ENCODE results near the gene TPPP3.
"Not testable (repeated sequence)": the region's sequence is repeated elsewhere in the genome, so short reads cannot be mapped to it uniquely, and the experiment has no call there.

The TPPP3 gene

DNA sequence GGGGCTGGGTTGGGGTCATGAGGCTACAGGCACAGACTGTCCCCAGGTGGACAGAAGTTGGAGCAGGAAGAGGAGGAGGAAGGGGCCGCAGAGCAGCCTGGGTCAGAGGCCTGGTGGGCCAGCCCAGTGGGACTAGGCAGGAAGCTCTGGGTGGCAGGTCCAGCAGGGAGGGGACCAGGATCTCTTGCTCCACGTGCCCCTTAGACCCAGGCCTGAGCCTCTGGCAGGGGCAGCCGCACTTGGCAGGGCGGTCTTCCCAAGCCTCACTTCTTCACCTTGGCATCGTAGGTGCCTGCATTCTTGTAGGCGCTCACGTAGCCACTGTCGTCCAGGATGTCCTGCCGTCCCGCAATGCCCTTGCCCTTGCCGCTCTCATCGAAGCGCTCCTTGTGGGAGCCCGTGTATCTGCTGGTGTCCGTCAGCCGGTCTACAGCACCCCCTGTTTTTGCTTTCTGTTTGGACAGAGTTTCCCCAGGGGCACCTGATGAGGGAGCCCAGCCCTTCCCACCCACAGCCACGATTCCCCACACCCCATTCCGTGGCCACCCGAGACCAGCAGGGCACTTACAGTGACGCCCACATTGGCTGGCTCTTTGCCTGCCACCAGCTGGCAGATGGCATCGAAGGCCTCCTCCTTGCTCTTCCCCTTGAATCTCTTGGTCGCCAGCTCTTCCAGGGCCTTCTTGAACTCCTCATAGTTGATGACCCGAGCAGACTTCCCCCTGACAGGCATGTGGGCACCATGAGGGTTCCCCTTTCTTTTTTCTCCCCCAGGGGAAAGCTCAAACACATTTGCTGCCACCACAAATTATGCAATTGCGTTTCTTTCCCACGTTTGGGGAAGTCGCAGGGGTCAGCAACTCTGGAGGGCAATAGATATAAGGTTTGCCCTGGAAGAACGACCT lies 3.1 kb downstream of the TPPP3 start:
- DNase-seq (ENCODE audit: low read depth): no peak

DNA sequence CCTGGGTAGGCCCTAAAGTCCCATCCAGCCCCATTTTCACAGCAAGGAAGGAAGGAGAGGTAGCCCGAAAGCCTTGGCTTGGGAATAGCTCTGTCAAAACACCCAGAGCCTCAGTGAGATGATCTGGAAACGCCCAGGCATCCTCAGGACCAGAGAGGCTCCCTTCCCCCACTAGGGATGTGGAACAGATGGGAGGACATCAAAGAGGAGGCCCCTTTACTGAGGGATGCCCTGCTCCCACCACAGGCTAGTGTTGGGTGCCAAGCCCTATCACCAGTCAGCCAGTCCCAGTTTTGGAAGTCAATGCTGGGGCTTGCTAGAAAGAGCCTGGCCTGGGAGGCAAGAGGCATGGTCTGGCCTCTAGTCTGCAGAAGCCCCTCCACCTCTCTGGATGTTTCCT lies 4.7 kb downstream of the TPPP3 start:
- no peak for DNase-seq (ENCODE audit: low read depth)

GRCh38 chr16:67388191-67388590 lies 5.1 kb downstream of the TPPP3 start:
- DNase-seq (ENCODE audit: low read depth): no peak

DNA sequence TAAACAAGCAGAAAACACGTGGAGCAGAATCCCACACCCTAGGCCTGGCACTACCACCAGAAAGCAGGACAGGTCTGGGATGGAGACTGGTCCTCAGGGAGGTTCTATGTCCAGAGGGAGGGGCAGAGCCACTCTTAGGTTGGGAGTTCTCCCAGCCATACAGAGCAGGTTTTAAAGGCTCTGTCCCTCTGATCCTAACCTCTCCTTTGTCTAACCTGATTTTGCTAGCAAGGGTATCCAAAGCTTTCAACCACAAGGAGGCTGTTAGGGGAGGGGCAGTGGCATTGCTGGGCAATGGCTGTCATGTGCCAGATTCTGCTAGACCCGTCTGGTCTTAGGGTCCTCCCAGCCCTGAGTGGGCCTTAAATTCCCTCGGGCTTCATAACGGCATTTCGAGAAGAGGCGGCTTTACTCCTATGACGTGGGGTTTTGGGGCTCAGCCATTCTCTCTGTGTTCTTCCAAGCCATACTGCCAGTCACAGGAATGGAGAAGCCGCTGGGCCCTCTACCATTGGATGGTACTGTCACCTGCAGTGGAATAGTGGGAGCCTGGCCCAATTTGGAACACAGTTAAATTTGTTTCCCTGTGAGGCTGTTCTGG lies 5.7 kb downstream of the TPPP3 start:
- DNase-seq (ENCODE audit: low read depth): no peak

DNA sequence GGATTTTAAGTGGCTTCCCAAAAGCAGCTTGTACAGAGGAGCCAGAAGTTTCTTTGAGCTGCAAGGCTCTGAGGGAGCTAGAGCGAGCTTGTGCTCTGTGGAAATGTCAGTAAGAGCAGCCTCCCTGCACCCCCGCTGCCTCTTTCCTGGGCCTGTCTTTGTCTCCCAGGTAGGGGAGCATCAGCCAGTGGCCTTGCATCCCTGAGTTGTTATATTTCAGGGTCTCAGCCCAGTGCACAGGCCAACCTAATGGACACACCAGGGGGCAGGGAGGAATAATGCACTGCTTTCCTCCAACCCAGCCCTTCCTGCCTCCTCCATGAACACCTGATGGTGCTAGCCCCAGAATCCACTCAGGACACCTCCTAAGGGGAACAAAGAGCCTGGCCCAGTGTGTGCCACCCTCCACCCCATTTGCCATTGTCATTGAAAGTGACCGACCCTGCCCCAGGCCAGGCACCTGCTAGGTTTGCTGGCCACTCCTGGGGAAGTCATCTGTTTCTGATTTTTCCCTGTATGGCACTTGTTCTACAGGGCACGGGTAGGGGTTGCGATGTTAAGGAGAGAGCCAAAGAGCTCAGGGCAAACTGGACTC lies 6.3 kb downstream of the TPPP3 start:
- no peak for DNase-seq (ENCODE audit: low read depth)

DNA sequence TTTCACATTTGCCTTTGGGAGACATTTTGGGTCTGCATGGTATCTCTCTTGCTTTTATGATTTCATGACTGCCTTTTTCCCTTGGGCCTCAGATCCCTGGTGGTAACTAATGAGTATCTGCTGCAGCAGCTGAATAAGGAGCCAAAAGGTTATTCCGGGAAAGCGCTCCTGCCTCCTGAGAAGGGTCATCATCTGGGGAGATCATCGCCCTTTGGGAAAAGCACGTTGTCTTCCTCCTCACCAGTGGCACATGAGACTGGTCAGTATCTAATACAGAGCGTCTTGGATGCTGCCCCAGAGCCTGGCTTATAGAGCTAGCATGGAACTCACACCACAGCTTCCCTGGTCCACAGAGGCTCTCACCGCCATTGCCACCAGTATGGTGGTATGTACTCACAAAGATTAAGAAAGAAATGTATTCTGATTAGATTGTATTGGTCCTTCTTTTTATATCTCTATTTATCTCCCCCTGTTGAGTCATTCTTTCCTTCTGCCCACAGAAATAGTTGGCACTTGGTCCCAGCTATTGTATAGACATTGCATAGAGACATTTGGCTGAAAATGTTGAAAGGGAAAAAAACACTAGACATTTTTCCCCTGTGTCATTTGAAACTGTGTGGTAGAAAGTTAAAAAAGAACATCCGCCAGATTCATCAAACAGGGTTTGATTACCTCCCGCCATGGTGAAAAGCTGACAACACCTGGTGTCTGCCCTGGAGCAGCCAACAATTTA lies 8.4 kb downstream of the TPPP3 start:
- DNase-seq (ENCODE audit: low read depth): no peak

DNA sequence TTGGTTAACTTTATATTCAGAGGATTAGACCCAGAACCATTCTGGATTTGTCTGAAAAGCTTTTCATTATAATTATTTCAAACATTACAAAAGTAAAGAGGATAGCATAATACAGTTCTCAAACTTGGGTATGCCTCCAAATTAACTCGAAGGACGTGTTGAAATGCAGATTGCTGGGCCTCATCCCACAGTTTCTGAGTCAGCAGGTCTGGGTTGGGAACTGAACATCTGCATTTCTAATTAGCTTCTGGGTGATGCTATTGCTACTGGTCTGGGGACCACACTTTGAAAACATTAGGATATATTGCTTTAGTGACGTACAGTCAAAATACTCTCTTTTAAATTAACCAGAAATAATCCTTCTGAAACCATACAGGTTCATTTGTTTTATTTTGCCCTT lies 10.0 kb downstream of the TPPP3 start:
- DNase-seq (ENCODE audit: low read depth): no peak

DNA sequence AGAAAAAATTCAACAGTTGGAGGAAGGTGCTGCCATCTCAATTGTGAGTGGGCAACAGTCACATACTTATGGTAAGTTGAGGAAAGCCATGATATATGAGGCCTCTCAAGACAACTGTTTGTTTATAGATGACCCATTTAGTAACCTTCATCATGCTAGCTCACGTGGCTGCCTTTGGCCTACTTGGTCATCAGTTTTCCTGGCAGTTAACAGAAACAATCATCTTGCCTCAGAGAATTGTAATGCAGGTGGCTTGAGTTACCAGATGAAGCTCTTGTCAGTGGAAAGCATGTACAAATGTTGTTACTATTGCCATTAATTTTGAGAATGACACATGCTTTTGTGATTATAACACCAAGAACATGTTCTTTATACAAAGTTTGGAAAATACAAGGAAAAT lies 14.7 kb downstream of the TPPP3 start:
- DNase-seq (ENCODE audit: low read depth): no peak

DNA sequence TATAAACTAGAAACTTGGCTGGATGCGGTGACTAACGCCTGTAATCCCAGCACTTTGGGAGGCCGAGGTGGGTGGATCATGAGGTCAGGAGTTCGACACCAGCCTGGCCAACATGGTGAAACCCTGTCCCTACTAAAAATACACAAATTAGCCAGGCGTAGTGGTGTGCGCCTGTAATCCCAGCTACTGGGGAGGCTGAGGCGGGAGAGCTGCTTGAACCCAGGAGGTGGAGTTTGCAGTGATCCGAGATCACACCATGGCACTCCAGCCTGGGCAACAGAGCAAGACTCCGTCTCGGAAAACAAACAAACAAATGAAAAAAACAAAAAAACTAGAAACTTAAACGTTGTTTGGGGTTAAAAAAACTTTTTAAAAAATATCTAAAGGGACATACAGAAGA lies 17.3 kb downstream of the TPPP3 start:
- DNase-seq (ENCODE audit: low read depth): not testable (repeated sequence)

- no peak for DNase-seq (ENCODE audit: low read depth)
Measured at GRCh38 chr16:67372664-67373063, 20.6 kb downstream of the TPPP3 start.

DNA sequence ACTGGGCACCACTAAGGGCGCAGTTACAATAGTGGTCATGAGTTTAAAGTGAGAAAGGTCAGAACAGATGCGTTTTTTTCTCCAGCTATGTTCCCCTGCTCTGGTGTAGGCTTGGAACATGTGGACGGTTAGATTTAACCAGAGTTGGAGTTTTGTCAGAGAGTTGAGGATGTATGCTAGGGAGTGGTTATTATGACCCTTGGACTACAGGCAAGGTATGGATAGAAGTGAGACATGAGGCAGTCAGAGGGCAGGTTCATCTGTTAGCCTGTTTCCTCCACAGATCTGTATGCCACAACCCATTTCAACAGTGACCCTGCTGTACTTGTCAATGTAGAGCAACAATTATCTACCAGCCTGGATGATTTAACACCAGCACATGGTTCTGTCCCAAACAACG lies 22.6 kb downstream of the TPPP3 start:
- DNase-seq (ENCODE audit: low read depth): no peak

- no peak for DNase-seq (ENCODE audit: low read depth)
Measured at GRCh38 chr16:67364600-67365235, 28.6 kb downstream of the TPPP3 start.

GRCh38 chr16:67361038-67361437 lies 32.3 kb downstream of the TPPP3 start:
- DNase-seq (ENCODE audit: low read depth): no peak

- not testable (repeated sequence) for DNase-seq (ENCODE audit: low read depth)
Measured at GRCh38 chr16:67359540-67360269, 33.6 kb downstream of the TPPP3 start.

DNA sequence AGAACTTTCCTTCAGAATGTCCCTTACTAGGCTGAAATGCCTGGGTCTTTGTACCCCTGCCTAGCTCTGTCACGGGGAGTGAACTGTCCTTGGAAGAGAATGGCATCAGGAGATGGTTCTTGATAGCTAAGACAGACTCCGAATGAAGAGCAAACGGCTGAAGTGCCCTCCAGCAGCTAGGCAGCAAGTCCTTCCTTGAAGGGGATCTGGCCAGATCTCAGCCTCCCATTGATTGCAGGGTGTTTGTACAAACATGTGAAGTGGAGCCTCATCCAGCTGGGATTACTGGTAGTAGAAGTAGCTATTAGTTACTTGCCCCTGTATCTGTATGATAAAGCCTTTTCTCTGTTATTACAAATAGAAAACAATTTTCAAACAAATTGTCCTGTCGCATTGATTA lies 35.7 kb downstream of the TPPP3 start:
- DNase-seq (ENCODE audit: low read depth): no peak

DNA sequence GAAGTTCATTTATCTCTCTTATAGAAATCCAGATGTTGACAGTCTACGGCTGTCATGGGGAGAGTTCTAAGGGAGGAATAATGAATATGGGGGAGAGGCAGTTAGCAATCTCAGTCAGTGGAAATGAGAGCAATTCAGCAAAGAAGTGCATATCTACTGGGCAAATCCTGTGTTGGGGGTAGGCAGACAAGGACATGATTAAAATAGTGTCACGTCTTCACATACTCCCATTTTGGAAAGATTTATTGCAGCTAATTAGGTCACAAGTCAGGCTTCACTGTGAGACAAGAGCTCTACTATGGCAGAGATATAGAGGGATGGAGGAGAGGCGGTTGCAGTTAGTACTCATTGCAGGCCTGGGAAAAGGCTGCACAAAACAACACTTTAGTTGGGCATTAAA lies 36.9 kb downstream of the TPPP3 start:
- no peak for DNase-seq (ENCODE audit: low read depth)

DNA sequence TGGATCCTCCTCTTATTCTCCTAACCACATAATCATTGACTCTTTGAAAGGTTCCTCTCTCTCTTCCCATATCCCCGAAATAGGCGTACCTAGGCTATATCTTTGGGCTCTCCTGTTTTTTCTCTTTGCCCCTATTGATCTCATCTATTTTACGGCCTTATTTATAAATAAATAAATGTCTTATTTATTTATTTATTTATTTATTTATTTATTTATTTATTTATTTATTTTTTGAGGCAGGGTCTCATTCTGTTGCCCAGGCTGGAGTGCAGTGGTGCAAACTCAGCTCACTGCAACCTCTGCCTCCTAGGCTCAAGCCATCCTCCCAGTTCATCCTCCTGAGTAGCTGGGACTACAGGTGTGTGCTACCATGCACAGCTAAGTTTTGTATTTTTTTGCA lies 40.8 kb downstream of the TPPP3 start:
- DNase-seq (ENCODE audit: low read depth): not testable (repeated sequence)

DNA sequence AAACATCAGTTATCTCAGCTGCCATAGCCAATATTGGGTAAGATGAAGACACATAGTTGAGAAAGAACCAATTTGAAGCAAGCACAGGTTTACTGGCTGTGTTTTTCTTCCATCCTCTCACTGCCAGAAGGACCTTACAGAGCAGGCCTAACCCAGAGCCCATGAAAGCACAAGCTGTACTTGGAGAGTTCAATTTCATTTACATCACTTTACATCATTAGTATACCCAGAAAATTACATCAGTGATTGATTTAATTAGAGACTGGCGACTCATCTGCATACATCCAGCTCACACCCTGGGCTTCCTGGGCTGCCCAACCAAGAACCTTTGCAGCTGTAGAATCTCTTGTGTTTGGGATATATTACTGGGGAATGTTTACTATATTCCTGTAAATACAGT lies 43.0 kb downstream of the TPPP3 start:
- DNase-seq (ENCODE audit: low read depth): no peak

GRCh38 chr16:67349172-67349571 lies 44.1 kb downstream of the TPPP3 start:
- DNase-seq (ENCODE audit: low read depth): no peak

DNA sequence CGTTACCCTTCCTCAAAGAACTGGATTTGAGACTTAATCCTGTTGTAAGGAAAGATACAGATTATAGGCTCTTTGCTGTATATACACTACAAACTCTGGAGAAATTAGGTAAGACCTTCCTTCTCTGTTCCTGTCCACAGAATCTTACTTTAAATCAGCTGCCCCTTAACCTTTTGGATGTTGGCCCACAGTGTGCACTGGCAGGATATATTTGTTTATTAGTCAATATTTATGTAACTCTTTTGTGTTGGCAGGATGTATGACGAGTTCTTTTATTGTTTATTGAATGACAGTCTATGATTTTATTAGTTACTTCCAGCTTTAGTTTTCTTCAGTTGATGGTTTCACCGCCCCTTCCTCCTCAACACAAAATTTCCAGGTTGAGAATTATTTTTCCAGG lies 47.0 kb downstream of the TPPP3 start:
- DNase-seq (ENCODE audit: low read depth): no peak

DNA sequence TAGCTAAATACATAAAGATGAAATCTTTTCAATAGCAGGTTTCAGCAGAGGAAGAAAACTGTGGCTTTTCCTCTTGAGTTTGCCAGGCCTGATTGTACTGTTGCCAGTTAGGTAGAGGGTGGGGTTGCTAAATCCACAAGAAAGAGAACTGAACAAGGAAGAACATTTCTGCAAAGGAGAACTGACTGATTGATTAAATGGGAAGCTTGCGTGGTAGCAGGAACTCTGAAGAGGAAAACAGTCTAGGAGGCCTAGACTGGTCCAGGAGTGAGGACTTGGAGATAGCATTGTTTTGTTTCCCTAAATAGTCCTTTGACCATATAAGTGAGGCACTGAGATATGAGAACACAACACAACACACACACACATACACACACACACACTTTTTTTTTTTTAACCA lies 47.9 kb downstream of the TPPP3 start:
- DNase-seq (ENCODE audit: low read depth): no peak
